BLaER1 treated with 17β-estradiol and CSF1 and Interleukin-3, amounts not matched to agents 10 nM and 100 nM (cell line): ENCODE data around the gene AFAP1L1.

Source experiments
- H3K27ac ChIP-seq, 11 experiments: shearing (Covaris generic); formaldehyde crosslinking; 2 replicates each; pipeline ENCODE4 v1.8.1; 2022
- H3K27me3 ChIP-seq, 11 experiments: shearing (Covaris generic); formaldehyde crosslinking; 2 replicates each; pipeline ENCODE4 v1.8.1; 2022
- H3K36me3 ChIP-seq, 11 experiments: shearing (Covaris generic); formaldehyde crosslinking; 2 replicates each; pipeline ENCODE4 v1.8.1; 2022
- H3K4me1 ChIP-seq, 10 experiments: shearing (Covaris generic); formaldehyde crosslinking; 2 replicates each; pipeline ENCODE4 v1.8.1; 2022
- H3K4me2 ChIP-seq, 11 experiments: shearing (Covaris generic); formaldehyde crosslinking; 2 replicates each; pipeline ENCODE4 v1.8.1; 2022
- H3K4me3 ChIP-seq, 10 experiments: shearing (Covaris generic); formaldehyde crosslinking; 2 replicates each; pipeline ENCODE4 v1.8.1; 2022
- H3K9ac ChIP-seq, 11 experiments: shearing (Covaris generic); formaldehyde crosslinking; 2 replicates each; pipeline ENCODE4 v1.8.1; 2022
- H3K9me3 ChIP-seq, 11 experiments: shearing (Covaris generic); formaldehyde crosslinking; replicated peaks in 1 of 11; 2 replicates each; pipeline ENCODE4 v1.8.1; 2022
- H4K20me1 ChIP-seq, 11 experiments: shearing (Covaris generic); formaldehyde crosslinking; 2 replicates each; pipeline ENCODE4 v1.8.1; 2022
- Cebpa-rat ChIP-seq, 11 experiments: shearing (Covaris generic); IDR thresholded peaks; 2 replicates each; pipeline ENCODE4 v1.8.1; 2022

The AFAP1L1 gene

DNA sequence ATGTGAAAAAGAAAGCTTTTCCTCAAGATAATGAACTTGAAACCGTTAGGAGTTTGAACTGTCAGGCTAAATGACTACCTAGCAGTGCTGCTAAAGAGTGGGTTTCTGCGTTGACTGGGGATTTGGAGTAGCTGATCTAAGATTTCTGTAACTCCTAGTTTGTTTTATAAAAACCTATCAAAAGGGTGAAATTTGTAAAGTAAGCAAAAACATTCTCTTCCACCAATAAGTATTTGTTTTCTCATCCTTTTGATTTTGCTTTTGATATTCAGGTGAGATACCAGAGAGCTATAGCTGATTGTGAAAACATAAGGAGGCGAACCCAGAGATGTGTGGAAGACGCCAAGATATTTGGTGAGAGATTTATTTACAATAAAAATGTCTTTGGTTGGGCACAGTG is 77.7 kb downstream of the AFAP1L1 start:
- Histone ChIP-seq H3K4me1 (peaks cover 34 to 68% (median 61%) of the 10 kb centered on the region in 10 experiments), H3K4me2 (no peak overlapping the region), H3K36me3 (peaks cover 68 to 74% (median 72%) of the 10 kb centered on the region in 11 experiments), H3K27ac (0 out of 22 replicates have a peak overlapping the region, but pooled peaks of 1 of the 11 experiments have one; percentile 55), H3K27me3 (no peaks in the 10 kb centered on the region), H4K20me1 (peaks cover 0 to 27% (median 4%) of the 10 kb centered on the region in 11 experiments; a peak in 6 of 22 replicates), H3K9me3 (no peaks in the 10 kb centered on the region), H3K9ac (no peak overlapping the region), H3K4me3 (no peak overlapping the region)
- no peak for TF ChIP-seq Cebpa-rat (IDR thresholded peaks at IDR 0.05)

DNA sequence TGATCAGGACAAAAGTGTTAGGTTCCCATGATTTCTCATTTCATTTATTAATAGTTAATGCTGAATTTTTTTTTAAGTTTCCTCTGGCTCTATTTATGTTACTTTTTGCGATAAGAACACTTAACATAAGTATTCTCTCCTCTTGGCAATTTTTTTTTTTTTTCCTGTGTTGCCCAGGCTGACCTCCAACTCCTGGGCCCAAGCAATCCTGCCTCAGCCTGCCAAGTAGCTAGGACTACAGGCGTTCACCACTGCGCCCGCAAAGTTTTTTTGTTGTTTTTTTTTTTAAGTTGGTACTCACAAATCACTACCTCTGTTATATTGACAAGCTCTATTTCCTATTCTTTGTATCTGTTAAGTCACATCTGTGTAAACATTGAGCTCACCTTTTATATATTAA is 80.5 kb downstream of the AFAP1L1 start:
- TF ChIP-seq Cebpa-rat (IDR thresholded peaks at IDR 0.05), result no peak
- Histone ChIP-seq H3K4me2 (no peak overlapping the region; a peak in 1 of 22 replicates), H3K9ac (no peak overlapping the region), H4K20me1 (peaks cover 0 to 29% (median 4%) of the 10 kb centered on the region in 11 experiments; a peak in 6 of 22 replicates), H3K4me1 (peaks cover 20 to 60% (median 48%) of the 10 kb centered on the region in 10 experiments), H3K9me3 (no peaks in the 10 kb centered on the region), H3K4me3 (no peak overlapping the region), H3K36me3 (peaks cover 78 to 93% (median 86%) of the 10 kb centered on the region in 11 experiments), H3K27me3 (no peaks in the 10 kb centered on the region), H3K27ac (no peak overlapping the region)

DNA sequence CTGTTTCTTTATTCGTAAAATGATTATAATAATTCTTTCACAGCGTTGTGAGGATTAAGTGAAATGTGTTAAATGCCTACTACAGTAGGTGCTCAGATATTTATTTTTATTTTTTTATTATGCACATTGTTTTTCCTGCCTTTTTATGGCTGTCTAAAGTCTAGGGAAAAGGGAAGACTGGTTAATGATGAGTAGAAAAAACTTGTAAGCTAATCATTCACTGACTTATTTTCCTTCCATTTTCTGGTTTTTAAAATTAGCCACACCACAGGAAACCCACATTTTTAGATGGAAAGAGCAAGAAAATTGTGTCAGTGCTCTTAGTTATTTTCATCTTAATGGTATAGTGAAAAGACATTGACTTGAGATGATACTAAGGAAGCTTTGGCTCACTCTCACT is 82.3 kb downstream of the AFAP1L1 start:
- Histone ChIP-seq H3K4me1 (peaks cover 12 to 51% (median 41%) of the 10 kb centered on the region in 10 experiments), H3K4me2 (peak overlapping the region in 10 of 11 experiments; percentile 0 to 67 (median 56); a peak in 18 of 22 replicates), H3K4me3 (no peak overlapping the region), H3K9me3 (no peaks in the 10 kb centered on the region), H3K9ac (no peak overlapping the region), H4K20me1 (peaks cover 0 to 29% (median 4%) of the 10 kb centered on the region in 11 experiments; a peak in 6 of 22 replicates), H3K36me3 (peaks cover 64 to 75% (median 70%) of the 10 kb centered on the region in 11 experiments), H3K27ac (no peak overlapping the region), H3K27me3 (no peaks in the 10 kb centered on the region)
- no peak for TF ChIP-seq Cebpa-rat (IDR thresholded peaks at IDR 0.05)

DNA sequence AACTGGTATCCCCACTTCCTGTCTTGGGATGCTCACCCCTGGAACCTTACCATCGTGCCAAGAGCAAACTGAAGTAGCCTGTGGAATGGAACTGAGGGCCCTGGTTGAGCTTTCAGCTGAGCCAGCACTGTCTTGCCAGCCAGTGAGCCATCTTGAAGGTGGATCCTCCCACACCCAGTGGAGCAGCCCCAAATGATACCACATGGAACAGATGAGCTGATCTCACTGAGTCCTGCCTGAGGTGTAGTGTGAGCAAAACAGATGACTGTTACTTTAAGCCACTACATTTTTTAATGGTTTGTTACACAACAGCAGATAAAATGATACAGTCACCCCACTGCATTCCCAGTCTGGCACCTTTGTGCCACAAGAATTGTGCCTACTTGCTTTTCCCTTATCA is 84.0 kb downstream of the AFAP1L1 start:
- no peaks in the 10 kb centered on the region for H3K9me3 ChIP-seq
- H3K36me3 ChIP-seq, result peaks cover 46 to 57% (median 53%) of the 10 kb centered on the region in 11 experiments
- H4K20me1 ChIP-seq, result peaks cover 0 to 29% (median 6%) of the 10 kb centered on the region in 11 experiments; a peak in 9 of 22 replicates
- H3K4me2 ChIP-seq, result no peak overlapping the region
- peaks cover 30 to 65% (median 56%) of the 10 kb centered on the region in 10 experiments for H3K4me1 ChIP-seq
- H3K27me3 ChIP-seq, result no peaks in the 10 kb centered on the region
- no peak for TF ChIP-seq Cebpa-rat (IDR thresholded peaks at IDR 0.05)
- H3K9ac ChIP-seq, result no peak overlapping the region
- no peak overlapping the region for H3K4me3 ChIP-seq
- no peak overlapping the region for H3K27ac ChIP-seq

DNA sequence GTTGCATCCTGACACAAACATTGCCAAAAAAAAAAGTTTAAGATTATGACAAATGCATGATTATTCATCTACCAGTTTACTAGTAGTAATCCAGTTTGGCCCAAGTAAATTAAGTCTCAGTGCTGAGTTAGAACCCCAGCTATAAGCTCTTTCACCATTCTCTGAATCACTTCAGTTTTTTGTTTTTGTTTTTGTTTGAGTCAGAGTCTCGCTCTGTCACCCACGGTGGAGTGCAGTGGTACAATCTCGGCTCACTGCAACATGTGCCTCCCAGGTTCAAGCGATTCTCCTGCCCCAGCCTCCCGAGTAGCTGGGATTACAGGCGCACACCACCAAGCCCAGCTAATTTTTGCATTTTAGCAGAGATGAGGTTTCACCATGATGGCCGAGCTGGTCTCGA is 84.7 kb downstream of the AFAP1L1 start:
- Histone ChIP-seq H3K27me3 (no peaks in the 10 kb centered on the region), H3K4me3 (no peak overlapping the region), H3K4me1 (peaks cover 37 to 72% (median 59%) of the 10 kb centered on the region in 10 experiments), H3K36me3 (peaks cover 39 to 50% (median 46%) of the 10 kb centered on the region in 11 experiments), H4K20me1 (peaks cover 0 to 29% (median 8%) of the 10 kb centered on the region in 11 experiments; a peak in 9 of 22 replicates), H3K4me2 (peak overlapping the region in 4 of 11 experiments; percentile 61 to 93 (median 84); a peak in 4 of 22 replicates), H3K9me3 (no peaks in the 10 kb centered on the region), H3K9ac (no peak overlapping the region), H3K27ac (peak overlapping the region in 1 of 11 experiments; percentile 87; a peak in 1 of 22 replicates)
- no peak for TF ChIP-seq Cebpa-rat (IDR thresholded peaks at IDR 0.05)

DNA sequence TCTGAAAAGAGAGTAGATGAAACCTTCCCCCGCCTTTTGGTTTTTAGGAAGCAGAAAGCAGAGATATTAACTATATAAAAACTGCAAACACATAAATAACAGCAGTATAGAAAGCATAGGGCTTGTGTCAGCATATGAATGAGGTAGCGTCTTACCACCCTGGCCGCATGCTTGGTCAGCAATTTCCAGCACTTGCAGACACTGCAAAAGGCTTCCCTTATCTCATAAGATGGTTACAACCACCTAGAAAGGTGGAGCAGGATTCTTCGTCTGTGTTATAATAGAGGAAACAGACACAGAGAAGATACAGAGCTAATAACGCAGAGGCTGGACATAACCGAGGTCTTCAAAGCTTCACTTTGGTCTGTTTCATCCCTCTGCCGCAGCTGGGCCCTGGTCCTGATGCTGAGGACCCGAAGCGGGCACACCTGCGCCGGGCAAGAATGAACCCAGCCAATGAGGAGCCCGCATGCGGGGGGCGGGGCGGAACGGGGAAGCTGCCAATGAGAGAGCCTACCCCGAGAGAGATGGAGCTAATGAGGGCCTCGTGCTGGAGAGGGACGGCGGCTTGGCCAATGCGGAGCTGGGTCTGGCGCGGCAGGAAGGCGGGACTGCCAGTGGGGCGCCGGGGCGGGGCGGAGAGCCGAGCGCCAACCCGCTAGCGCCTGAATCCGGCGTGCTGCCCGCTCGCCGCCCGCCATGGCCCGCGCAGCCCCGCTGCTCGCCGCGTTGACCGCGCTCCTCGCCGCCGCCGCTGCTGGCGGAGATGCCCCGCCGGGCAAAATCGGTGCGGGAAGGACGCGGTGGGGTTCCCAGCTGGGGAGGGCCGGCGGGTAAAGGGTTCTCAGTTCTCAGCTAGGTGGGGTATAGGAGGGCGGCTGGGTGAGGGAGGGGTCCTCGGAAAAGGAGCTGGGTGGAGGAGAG is 86.0 kb downstream of the AFAP1L1 start, which contains the start of gene PCYOX1L:
Gene PCYOX1L (plus strand): TSS at position 677 of the 924 bp plus-strand sequence. CDS start 23 bp downstream, at position 700.
- Histone ChIP-seq H3K36me3 (peaks cover 27 to 38% (median 36%) of the 10 kb centered on the region in 11 experiments), H4K20me1 (peaks cover 0 to 29% (median 5%) of the 10 kb centered on the region in 11 experiments; a peak in 8 of 22 replicates), H3K4me1 (peaks cover 37 to 64% (median 54%) of the 10 kb centered on the region in 10 experiments), H3K4me3 (peak within 1 kb of the TSS; percentile 84 to 98 (median 91)), H3K9me3 (no peaks in the 10 kb centered on the region), H3K4me2 (peak within 1 kb of the TSS; percentile 82 to 97 (median 93)), H3K27ac (peak within 1 kb of the TSS; percentile 59 to 94 (median 87)), H3K9ac (peak within 1 kb of the TSS; percentile 83 to 94 (median 89)), H3K27me3 (no peaks in the 10 kb centered on the region)
- no peak for TF ChIP-seq Cebpa-rat (IDR thresholded peaks at IDR 0.05)

DNA sequence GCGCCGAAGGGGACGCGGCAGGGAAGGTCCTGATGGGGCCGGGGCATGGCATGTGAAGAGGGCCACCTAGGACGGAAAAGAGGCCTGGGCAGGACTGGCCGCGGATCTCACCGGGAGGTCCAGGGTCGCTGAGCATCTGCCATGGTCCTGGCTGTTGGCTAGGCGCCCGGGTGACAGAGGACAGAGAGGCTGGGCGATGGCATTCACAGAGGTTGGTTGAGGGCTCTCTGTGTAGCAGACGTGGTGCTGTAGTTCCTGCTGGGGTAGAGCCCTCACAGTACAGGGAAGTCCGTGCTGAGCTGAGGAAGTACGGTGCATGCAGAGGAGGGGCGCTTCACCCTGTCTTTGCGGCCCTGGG is 86.6 kb downstream of the AFAP1L1 start:
- Histone ChIP-seq H3K4me1 (peaks cover 43 to 59% (median 50%) of the 10 kb centered on the region in 10 experiments), H3K27ac (peak overlapping the region; percentile 59 to 94 (median 87)), H3K9ac (peak overlapping the region; percentile 83 to 94 (median 89)), H3K9me3 (no peaks in the 10 kb centered on the region), H3K4me3 (peak overlapping the region; percentile 84 to 98 (median 91)), H4K20me1 (peaks cover 0 to 25% (median 4%) of the 10 kb centered on the region in 11 experiments; a peak in 8 of 22 replicates), H3K4me2 (peak overlapping the region; percentile 82 to 97 (median 93)), H3K27me3 (no peaks in the 10 kb centered on the region), H3K36me3 (peaks cover 21 to 37% (median 29%) of the 10 kb centered on the region in 11 experiments)
- TF ChIP-seq Cebpa-rat (IDR thresholded peaks at IDR 0.05), result no peak

DNA sequence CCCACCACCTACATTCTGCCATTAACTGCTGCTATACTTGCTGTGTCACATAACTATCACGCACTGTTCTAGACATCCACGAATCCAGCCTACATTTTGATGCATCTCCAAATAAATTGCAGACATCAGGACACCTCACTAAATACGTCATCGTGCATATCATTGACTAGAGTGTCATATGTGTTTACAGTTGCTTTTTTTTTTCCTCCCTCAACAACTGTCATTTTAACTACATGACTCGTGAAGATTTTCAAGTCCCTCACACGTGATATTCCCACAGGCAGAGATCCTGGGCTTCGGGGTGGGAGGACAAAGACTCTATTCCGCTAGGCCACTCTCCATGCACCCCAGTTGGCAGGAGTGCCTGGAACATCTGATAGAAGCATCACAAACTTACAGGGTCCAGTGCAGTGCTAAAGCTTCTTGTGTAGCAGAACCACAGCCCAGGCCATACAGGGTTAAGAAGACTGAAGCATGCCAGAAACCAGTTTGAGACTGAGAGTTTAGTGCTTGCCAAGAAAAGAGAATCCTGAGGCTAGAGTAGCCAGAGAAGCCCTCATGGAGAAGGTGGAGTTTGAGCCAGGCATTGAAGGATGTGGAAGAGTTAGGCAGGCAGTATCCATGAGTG is 87.3 kb downstream of the AFAP1L1 start:
- Histone ChIP-seq H3K4me3 (peak overlapping the region; percentile 84 to 98 (median 91)), H3K27me3 (no peaks in the 10 kb centered on the region), H3K9me3 (no peaks in the 10 kb centered on the region), H3K36me3 (peaks cover 15 to 37% (median 23%) of the 10 kb centered on the region in 11 experiments), H3K4me1 (peaks cover 39 to 59% (median 45%) of the 10 kb centered on the region in 10 experiments), H3K27ac (peak overlapping the region in 7 of 11 experiments; percentile 63 to 94 (median 88); a peak in 9 of 22 replicates), H3K9ac (peak overlapping the region in 10 of 11 experiments; percentile 84 to 94 (median 90); a peak in 17 of 22 replicates), H4K20me1 (peaks cover 0 to 18% (median 0%) of the 10 kb centered on the region in 11 experiments; a peak in 5 of 22 replicates), H3K4me2 (peak overlapping the region; percentile 82 to 97 (median 93))
- no peak for TF ChIP-seq Cebpa-rat (IDR thresholded peaks at IDR 0.05)
